ENCODE data around the gene LAMA2.

DNA sequence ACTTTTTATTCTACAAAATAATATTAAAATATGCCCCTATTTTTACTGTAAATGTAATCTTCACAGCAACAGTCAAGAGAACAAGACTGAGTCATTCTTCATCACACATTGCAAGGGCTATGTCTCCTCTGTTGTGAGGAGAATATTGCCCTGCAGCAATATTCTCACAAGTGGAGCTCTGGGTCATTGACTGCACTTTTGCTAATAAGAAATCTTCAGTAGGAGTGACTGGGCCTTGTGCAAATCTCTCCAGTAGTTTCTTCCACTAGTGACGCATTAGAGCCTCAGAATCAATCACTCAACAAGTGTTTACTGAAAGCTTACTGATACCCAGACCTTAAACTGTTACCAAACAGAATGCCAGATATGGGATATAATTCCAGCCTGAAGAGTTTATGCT, 49.1 kb downstream of the LAMA2 start:
- TF ChIP-seq, protein P1, sequence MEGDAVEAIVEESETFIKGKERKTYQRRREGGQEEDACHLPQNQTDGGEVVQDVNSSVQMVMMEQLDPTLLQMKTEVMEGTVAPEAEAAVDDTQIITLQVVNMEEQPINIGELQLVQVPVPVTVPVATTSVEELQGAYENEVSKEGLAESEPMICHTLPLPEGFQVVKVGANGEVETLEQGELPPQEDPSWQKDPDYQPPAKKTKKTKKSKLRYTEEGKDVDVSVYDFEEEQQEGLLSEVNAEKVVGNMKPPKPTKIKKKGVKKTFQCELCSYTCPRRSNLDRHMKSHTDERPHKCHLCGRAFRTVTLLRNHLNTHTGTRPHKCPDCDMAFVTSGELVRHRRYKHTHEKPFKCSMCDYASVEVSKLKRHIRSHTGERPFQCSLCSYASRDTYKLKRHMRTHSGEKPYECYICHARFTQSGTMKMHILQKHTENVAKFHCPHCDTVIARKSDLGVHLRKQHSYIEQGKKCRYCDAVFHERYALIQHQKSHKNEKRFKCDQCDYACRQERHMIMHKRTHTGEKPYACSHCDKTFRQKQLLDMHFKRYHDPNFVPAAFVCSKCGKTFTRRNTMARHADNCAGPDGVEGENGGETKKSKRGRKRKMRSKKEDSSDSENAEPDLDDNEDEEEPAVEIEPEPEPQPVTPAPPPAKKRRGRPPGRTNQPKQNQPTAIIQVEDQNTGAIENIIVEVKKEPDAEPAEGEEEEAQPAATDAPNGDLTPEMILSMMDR (IDR thresholded peaks at IDR 0.05) = no peak
- no peak for TF ChIP-seq POLR2A (IDR thresholded peaks at IDR 0.05)
